DOHH2 (cell line): ENCODE results near the gene SEC23IP.
"Not testable (repeated sequence)": the region's sequence is repeated elsewhere in the genome, so short reads cannot be mapped to it uniquely, and the experiment has no call there.

Experiments used
- EZH2phosphoT487 ChIP-seq: fragments of 200-600 bp; sonication (generic); IDR thresholded peaks from 2 replicates; pipeline ENCODE4 v1.6.1; 2017; ENCODE audit warnings: borderline replicate concordance, mild to moderate bottlenecking, antibody characterized with exemption, low read length, moderate library complexity, mixed read lengths
- TF ChIP-seq, protein P1 (sequence below): fragments of 200-600 bp; sonication (generic); IDR thresholded peaks from one replicate; pipeline ENCODE4 v1.5.1; 2014; ENCODE audit warnings: antibody characterized with exemption, mild to moderate bottlenecking, low read depth, low read length; ENCODE audit not compliant: poor library complexity, severe bottlenecking

DNA sequence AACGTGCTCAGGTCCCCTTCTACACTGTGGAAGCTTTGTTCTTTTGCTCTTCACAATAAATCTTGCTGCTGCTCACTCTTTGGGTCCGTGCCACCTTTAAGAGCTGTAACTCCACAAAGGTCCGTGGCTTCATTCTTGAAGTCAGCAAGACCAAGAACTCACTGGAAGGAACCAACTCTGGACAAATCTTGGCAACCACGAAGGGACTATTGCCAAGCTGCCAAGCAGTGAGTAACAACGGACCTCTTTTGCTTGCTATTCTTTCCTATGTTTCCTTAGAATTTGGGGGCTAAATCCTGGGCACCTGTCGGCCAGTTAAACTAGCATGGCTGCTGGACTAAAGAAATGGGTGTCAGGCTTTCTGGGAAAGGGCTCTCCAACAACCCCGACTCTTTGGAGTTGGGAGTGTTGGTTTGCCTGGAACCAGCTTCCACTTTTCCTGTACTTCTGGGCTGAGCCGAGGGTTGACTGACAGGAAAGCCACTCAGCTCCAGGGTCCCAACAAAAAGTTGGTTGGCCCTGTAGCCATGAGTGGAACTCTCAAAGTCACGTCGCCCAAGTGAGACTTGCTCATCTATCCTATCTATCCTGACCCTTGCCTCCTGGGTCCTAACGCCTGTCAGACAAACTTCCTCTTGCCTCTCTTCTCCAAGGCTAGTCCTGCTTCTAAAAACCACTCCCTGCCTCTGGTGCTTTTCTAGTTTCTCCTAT, 8.5 kb upstream of the SEC23IP start:
- TF ChIP-seq, protein P1, sequence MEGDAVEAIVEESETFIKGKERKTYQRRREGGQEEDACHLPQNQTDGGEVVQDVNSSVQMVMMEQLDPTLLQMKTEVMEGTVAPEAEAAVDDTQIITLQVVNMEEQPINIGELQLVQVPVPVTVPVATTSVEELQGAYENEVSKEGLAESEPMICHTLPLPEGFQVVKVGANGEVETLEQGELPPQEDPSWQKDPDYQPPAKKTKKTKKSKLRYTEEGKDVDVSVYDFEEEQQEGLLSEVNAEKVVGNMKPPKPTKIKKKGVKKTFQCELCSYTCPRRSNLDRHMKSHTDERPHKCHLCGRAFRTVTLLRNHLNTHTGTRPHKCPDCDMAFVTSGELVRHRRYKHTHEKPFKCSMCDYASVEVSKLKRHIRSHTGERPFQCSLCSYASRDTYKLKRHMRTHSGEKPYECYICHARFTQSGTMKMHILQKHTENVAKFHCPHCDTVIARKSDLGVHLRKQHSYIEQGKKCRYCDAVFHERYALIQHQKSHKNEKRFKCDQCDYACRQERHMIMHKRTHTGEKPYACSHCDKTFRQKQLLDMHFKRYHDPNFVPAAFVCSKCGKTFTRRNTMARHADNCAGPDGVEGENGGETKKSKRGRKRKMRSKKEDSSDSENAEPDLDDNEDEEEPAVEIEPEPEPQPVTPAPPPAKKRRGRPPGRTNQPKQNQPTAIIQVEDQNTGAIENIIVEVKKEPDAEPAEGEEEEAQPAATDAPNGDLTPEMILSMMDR: not testable (repeated sequence)
- TF ChIP-seq EZH2phosphoT487: not testable (repeated sequence)
